SK-N-SH (cell line): ENCODE data around the gene EXOC2.

ENCODE experiments used
- CTCF ChIP-seq: fragments of 200-600 bp; sonication (generic); IDR thresholded peaks from 2 replicates; pipeline ENCODE4 v1.6.1; 2017; ENCODE audit warnings: antibody characterized with exemption, mild to moderate bottlenecking, moderate library complexity
- FOXM1 ChIP-seq: IDR thresholded peaks from 2 replicates; pipeline ENCODE4 v1.4.0; 2012; ENCODE audit warnings: low read depth, mild to moderate bottlenecking
- GABPA ChIP-seq: IDR thresholded peaks from 2 replicates; pipeline ENCODE4 v1.4.0; 2012; ENCODE audit warnings: low read depth, mild to moderate bottlenecking
- MXI1 ChIP-seq: IDR thresholded peaks from 2 replicates; pipeline ENCODE4 v1.6.1; 2012; ENCODE audit warnings: mild to moderate bottlenecking, low read depth, low read length, improper control_type of control experiment
- POLR2AphosphoS5 ChIP-seq: IDR thresholded peaks from 2 replicates; pipeline ENCODE4 v1.6.1; 2012; ENCODE audit warnings: low read depth, low read length
- RAD21 ChIP-seq: IDR thresholded peaks from 2 replicates; pipeline ENCODE4 v1.6.1; 2012; ENCODE audit warnings: mild to moderate bottlenecking, low read length
- RCOR1 ChIP-seq: fragments of 150-350 bp; IDR thresholded peaks from 2 replicates; pipeline ENCODE4 v1.6.1; 2017; ENCODE audit warnings: antibody characterized with exemption, low read length
- RFX5 ChIP-seq: IDR thresholded peaks from 2 replicates; pipeline ENCODE4 v1.6.1; 2012; ENCODE audit warnings: mild to moderate bottlenecking, improper control_type of control experiment, low read length
- SIN3A ChIP-seq: IDR thresholded peaks from 2 replicates; pipeline ENCODE4 v1.6.1; 2012; ENCODE audit warnings: low read depth, mild to moderate bottlenecking, low read length, moderate library complexity, borderline replicate concordance
- SMC3 ChIP-seq: IDR thresholded peaks from 2 replicates; pipeline ENCODE4 v1.6.1; 2012; ENCODE audit warnings: low read depth, low read length, improper control_type of control experiment
- TAF1 ChIP-seq: IDR thresholded peaks from 2 replicates; pipeline ENCODE4 v1.6.1; 2012; ENCODE audit warnings: low read depth, mild to moderate bottlenecking, low read length, moderate library complexity, borderline replicate concordance
- TEAD4 ChIP-seq: IDR thresholded peaks from 2 replicates; pipeline ENCODE4 v1.4.0; 2012; ENCODE audit warnings: mild to moderate bottlenecking, borderline replicate concordance; ENCODE audit not compliant: insufficient read depth

GRCh38 chr6:572596-573265 lies 120.2 kb downstream of the EXOC2 start:
- no peak for TF ChIP-seq CTCF
- no peak for TF ChIP-seq GABPA
- no peak for TF ChIP-seq TAF1
- no peak for TF ChIP-seq POLR2AphosphoS5
- TF ChIP-seq SMC3 = no peak
- no peak for TF ChIP-seq RCOR1
- no peak for TF ChIP-seq SIN3A
- TF ChIP-seq RFX5 = no peak
- TF ChIP-seq MXI1 = no peak
- TF ChIP-seq FOXM1 = no peak
- no peak for TF ChIP-seq TEAD4
- no peak for TF ChIP-seq RAD21
